COR-L47 (cell line): ENCODE data around the gene KRTAP19-5.

ENCODE experiments used
- DNase-seq: peaks from one replicate; lab custom pipeline; 2025; lab: John Stamatoyannopoulos, UW

The KRTAP19-5 gene

DNA sequence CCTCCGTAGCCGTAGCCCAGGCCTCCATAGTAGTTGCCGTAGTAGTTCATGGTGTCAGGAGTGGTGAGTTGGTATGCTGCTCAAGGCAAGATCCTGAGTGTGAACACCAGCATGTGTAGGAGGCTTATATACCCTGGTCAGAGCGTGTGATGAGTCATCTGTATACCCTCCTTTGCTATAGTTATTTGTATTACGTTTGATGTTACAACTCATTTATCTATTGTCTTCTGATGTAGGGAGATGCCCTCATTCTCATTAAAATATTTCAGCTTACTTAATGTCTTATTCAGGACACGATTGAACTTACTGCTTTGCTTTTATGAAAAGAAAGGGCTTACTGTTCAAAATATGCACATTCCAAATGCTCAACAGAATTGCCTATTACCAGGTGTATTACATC, at the start of gene KRTAP19-5:
Gene KRTAP19-5 (minus strand): TSS at position 101 of the 400 bp plus-strand sequence. CDS start 51 bp downstream, at position 50.
- DNase-seq: no peak

DNA sequence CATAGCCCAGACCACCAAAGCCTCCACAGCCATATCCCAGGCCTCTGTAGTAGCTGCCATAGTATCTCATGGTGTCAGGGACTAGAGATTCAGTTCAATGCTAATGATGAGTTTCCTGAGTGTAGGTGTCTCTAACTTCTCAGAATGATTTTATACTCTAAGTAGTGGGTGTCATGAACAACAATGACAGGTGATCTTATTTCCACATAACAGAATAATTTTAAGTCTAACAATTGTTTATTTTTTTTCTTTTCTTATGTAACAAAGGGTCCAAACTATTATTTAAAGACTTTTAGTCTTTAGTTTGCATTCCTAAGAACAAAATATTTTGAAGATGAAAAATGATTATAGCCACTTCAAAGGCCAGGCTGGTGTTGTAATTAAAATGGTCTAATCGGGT, 39.8 kb upstream of the KRTAP19-5 start, which contains the start of gene KRTAP19-6:
Gene KRTAP19-6 (minus strand): TSS at position 101 of the 400 bp plus-strand sequence. CDS start 31 bp downstream, at position 70.
- no peak for DNase-seq

DNA sequence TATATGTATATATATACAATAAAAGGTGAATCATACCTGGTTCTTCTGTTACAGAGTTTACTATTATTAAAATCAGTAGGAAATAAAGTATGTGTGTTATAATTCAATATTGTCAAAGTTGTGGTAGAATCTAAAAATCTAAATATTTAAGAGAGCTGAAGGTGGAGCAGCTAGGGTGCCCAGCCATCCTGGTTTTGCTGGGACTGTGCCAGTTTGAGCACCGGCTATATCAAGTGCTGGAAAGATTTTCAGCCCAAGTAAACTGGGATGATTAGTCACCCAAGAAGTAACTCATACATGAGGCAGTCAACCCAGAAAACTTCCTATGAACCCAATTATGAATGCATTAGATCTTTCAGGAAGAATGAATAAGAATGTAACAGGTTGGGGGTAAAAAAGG, 16.9 kb upstream of the KRTAP19-5 start:
- DNase-seq: no peak

DNA sequence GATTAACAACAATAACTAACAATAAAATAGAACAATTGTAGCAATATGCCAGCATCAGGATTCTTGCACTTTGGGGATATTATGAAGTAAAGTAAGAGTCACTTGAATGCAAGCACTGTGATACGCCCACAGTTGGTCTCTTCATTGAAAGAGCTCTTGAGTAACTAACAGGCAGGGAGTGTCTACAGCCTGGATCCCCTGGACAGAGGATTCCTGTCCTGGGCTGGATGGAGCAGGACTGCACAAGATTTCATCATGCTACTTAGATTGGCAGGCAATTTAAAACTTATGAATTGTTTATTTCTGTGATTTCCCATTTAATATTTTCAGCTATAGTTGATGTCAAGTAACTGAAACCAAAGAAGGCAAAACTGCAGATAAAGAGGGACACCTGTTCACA, 13.7 kb upstream of the KRTAP19-5 start:
- no peak for DNase-seq

DNA sequence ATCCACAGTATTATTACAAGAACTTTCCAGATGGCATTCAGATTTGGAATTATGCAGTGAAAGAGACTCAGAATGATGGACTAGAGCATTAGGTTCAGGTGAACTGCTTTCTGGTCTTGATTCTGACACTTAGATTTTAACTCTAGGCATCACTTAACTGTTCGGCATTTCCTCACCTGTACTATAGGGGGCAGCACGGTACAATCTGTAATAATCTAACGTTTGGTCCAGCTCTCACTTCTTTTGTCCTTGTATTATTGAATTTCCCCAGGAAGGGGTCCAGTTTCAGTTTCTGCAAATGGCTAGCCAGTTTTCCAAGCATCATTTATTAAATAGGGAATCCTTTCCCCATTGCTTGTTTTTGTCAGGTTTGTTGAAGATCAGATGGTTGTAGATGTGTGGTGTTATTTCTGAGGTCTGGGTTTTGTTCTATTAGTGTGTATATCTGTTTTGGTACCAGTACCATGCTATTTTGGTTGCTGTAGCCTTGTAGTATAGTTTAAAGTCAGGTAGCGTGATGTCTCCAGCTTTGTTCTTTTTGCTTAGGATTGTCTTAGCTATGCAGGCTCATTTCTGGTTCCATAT, 3.8 kb upstream of the KRTAP19-5 start:
- DNase-seq: peak; percentile 27

DNA sequence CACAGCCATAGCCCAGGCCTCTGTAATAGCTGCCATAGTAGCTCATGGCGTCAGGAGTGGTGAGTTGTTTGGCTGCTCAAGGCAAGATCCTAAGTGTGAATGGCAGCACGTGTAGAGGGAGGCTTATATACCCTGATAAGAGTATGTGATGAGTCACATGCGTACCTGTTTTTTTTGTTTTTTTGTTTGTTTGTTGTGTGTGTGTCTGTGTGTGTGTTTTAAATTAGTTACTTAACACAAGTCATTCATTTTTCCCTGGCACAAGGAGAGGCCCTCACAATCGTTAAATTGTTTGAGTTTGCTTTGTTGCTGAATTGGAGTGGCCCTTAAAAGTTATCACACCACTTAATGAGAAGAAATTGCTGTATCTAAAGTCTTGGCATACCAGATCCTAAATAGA, 4.9 kb downstream of the KRTAP19-5 start, which contains the start of gene KRTAP19-4:
Gene KRTAP19-4 (minus strand): TSS at position 101 of the 400 bp plus-strand sequence. CDS start 55 bp downstream, at position 46.
- DNase-seq: no peak

DNA sequence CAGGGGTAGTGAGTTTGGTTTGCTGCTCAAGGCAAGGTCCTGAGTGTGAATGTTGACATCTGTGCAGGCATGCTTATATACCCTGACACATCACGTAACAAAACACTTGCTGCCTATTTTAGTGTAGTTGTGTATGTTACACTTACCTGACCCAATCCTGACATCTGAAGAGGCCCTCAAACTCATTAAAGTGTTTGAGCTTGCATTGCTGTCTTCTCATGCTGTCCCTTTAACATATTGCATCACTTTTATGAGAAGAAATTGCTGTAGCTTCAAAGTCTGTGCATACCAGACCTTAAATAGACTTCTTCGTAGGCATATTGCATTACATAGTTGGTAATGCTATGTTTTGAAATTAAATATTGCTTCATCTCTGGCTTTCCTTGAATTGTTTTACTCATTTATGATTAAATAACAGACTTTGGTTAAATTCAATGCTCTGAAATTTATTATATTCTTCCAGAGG, 9.9 kb downstream of the KRTAP19-5 start, which contains the start of gene KRTAP19-3:
Gene KRTAP19-3 (minus strand): TSS at position 51 of the 466 bp plus-strand sequence. CDS start 56 bp downstream, outside the sequence.
- DNase-seq: no peak

DNA sequence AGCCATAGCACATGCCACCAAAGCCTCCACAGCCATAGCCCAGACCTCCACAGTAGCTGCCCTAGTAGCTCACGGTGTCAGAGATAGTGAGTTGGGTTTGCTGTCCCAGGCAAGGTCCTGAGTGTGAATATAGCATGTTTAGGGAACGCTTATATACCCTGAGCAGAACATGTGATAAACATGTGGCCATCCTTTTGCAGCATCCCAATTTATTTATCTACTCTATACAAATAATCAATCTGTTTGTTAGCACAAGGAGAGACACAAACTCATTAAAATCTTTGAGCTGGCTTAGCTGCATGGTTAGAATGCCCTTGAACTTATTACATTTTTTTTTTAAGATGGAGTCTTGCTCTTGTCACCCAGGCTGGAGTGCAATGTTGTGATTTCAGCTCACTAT, 14.6 kb downstream of the KRTAP19-5 start, which contains the start of gene KRTAP19-2:
Gene KRTAP19-2 (minus strand): TSS at position 101 of the 400 bp plus-strand sequence. CDS start 88 bp downstream, at position 13.
- no peak for DNase-seq

DNA sequence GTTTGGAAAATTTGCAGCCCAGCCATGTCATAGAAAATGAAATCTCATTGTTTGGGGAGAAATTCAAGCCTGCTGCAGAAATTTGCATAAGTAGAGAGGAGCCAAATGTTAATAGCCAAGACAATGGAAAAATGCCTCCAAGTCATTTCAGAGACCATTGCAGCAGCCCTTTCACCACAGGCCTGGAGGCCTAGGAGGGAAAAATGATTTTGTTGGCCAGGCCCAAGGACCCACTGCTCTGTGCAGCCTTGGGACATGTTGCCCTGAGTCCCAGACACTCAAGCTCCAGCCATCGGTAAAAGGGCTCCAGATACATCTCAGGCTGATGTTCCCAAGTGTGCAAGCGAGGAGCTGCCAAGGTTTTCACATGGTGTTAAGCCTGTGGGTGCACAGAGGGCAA, 15.8 kb downstream of the KRTAP19-5 start:
- DNase-seq: no peak

DNA sequence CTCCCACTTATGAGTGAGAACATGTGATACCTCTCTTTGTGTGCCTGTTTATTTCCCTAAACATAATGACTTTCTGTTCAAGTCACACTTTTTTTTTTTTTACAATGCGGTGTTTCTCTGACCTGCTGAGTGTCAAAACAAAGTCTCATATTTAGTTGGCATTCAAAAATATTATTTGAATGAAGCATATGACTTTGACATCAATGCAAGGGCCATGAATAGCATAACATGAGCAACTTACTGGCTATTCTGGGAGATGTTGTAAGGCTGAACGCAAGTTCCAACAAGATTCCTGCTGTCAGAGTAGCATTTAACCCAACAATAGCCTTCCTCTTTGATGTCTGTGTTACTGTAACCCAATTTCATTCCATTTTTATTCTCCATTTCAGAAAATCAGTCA, 19.8 kb downstream of the KRTAP19-5 start:
- no peak for DNase-seq

DNA sequence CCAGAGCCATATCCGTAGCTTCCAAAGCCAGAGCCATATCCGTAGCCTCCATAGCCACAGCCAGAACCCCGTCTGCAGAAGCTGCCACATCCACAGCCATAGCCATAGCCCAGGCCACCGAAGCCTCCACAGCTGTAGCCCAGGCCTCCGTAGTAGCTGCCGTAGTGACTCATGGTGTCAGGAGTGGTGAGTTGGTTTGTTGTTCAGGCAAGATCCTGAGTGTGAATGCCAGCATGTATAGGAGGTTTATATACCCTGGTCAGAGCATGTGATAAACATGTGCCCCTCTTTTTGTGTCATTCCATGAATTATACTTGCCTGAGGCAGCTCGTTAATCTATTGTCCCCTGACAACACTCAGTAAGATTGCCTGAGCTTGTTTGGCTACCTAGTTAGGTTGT, 21.8 kb downstream of the KRTAP19-5 start, which contains the start of gene KRTAP19-1:
Gene KRTAP19-1 (minus strand): TSS at position 223 of the 400 bp plus-strand sequence. CDS start 50 bp downstream, at position 173.
- DNase-seq: no peak

DNA sequence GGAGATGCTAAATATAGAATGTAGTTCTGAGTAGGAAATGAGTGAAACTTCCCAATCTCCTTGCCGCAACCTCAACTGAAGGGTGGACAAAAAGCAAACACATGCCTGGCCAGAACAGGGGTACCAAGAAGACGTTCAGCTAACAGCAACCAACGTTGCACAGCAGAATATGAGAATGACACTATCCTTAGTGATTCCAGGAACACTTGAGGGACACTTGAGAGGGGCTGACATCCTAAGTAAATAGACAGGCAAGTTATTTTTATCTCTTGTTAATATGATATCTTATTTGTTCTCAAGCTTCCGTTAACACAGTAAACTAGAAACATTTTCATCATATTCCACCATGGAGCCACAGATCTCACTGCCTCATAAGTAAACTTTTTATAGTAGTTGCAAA, 22.7 kb downstream of the KRTAP19-5 start:
- DNase-seq: no peak

DNA sequence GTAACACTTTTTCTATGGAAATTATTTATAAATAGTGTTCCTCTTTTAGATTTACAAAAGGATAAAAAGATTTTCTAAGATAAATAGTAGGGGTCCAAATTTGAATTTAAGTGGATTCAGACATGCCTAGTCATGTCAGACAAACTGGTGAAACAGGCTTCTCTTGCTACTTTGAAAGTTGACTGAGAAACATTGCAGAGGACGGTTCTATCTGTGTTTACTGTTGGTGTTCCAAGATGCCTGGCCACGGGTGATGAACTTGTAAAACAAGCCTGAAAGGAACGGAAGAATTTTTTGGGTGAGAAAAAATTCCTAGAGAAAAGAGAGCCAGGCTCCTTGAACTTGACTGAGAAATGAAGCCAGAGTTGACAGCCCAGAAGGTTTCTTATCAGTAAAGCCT, 23.9 kb downstream of the KRTAP19-5 start:
- no peak for DNase-seq

DNA sequence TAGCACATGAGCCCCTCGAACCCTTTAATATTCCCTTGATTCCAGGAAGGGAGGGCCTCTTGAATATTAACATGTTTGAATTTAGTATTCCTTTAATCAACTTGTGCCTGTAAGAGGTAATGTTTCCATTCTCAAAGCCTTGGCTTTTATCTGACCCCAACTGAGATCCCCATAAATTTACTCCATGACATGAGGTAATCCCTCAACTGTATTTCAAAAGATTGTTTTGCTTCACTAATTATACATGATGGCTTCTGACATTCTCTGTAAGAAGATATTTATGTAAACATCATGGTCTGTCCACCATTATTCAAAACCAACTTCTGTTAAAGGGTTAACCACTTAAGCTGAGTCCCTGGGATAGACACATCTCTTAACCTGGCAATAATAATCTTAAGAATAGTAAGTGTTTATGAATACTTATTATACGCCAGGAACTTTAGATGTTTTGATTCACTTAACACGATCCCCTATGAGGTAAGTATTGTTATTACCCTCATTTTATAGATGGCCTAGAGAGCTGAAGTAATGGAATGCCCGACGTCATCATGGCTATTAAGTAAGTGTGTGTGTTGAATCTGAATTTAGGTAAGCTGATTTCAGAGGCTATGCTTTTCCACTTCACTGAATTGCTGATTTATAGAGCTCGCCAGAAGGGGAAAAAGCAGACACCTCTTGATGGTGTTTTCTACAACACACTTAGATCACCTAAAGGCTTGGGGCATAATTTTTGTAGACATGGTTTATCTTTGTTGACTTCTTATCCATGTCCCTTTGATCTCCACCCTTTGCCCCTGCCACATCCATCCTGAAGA, 32.8 kb downstream of the KRTAP19-5 start:
- DNase-seq: no peak

DNA sequence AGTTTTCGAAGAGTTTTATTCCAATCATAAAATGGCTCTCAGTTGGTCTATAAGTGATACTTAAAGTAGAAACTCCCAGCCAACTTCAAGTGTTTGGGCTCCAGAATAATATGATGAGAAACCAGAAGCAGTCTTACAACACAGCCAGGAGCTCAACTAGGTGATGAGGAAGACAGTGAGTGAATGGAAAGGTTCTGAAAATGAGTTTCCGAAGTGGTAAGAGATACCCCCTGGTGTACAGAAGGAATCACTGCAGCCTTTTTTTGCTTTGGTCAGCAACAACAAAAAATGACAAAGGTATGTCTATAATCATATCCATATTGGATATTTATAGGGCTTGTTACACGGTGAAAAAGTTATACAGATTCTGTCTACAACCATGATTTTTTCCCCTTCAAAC, 38.2 kb downstream of the KRTAP19-5 start:
- peak; percentile 13 for DNase-seq
